Measurements from ENCODE around the gene STARD3. TPM values are rescaled to one million over a fixed set of nuclear protein-coding genes. Genes with fewer than 3 reads are reported as not detected.

The STARD3 gene
- total RNA-seq, 1 experiment from 2014 or later = 75.3 TPM

DNA sequence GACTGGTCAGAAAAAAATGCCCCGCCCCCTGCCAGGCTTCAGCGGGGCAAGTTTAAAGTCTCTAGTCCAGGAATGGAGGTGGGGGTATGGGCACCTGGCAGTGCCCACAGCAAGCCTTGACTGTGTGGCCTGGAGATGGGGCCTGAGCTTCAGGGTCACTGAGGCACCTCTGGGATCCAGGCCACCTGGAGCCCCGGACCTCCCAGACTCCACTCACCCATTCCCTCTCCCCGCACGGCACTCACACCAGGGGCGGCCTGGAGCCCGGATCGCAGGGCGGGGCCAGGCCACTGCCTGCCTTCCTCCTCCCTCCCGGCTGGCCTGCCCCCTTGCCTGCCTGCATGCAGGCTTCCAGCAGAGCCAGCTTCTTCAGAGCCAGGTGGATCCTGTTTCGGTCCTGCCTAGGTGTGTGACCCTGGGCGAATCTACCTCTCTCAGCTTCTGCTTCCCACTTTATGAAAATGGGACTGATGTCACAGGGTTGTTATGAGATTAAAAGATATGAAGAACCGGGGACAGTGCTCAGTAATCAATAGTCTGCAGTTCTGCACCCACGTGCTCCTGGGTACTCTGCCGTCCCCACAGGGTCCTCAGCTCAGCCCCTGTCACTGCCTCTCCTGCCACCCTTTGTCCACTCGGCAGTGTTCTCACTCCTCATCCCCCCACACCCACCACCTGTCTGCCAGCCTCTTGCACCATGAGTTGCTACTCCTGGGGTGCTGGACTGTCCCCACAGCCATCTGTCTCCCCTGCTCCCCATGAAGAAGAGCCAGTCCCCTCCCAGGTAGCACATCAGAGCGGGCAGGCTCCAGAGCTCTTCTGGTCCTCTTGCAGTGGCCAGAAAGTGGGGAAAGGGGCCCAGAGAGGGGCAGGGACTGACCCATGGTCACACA is 27.0 kb downstream of the STARD3 start:
- ATAC-seq (peak; percentile 74), DNase-seq (ENCODE audit: low spot score) (peak; percentile 76)
- TF ChIP-seq ZNF423 (CRISPR knock-in tag; IDR thresholded peaks at IDR 0.05) (peak; percentile 93), NR3C1 (CRISPR knock-in tag; conservative IDR thresholded peaks at IDR 0.05; ENCODE audit: low read depth) (no peak), ZNF121 (CRISPR knock-in tag; IDR thresholded peaks at IDR 0.05) (peak; percentile 97), GTF2I (CRISPR knock-in tag; conservative IDR thresholded peaks at IDR 0.05) (no peak), SP1 (CRISPR knock-in tag; conservative IDR thresholded peaks at IDR 0.05) (peak; percentile 58; the same call in 1 of the 2 replicates), ZNF671 (CRISPR knock-in tag; IDR thresholded peaks at IDR 0.05) (no peak), MAX (CRISPR knock-in tag; IDR thresholded peaks at IDR 0.05) (peak; percentile 33; the same call in 1 of the 2 replicates), AFF4 (CRISPR knock-in tag; IDR thresholded peaks at IDR 0.05; ENCODE audit: borderline replicate concordance) (no peak)
- TF ChIP-seq, protein P1, sequence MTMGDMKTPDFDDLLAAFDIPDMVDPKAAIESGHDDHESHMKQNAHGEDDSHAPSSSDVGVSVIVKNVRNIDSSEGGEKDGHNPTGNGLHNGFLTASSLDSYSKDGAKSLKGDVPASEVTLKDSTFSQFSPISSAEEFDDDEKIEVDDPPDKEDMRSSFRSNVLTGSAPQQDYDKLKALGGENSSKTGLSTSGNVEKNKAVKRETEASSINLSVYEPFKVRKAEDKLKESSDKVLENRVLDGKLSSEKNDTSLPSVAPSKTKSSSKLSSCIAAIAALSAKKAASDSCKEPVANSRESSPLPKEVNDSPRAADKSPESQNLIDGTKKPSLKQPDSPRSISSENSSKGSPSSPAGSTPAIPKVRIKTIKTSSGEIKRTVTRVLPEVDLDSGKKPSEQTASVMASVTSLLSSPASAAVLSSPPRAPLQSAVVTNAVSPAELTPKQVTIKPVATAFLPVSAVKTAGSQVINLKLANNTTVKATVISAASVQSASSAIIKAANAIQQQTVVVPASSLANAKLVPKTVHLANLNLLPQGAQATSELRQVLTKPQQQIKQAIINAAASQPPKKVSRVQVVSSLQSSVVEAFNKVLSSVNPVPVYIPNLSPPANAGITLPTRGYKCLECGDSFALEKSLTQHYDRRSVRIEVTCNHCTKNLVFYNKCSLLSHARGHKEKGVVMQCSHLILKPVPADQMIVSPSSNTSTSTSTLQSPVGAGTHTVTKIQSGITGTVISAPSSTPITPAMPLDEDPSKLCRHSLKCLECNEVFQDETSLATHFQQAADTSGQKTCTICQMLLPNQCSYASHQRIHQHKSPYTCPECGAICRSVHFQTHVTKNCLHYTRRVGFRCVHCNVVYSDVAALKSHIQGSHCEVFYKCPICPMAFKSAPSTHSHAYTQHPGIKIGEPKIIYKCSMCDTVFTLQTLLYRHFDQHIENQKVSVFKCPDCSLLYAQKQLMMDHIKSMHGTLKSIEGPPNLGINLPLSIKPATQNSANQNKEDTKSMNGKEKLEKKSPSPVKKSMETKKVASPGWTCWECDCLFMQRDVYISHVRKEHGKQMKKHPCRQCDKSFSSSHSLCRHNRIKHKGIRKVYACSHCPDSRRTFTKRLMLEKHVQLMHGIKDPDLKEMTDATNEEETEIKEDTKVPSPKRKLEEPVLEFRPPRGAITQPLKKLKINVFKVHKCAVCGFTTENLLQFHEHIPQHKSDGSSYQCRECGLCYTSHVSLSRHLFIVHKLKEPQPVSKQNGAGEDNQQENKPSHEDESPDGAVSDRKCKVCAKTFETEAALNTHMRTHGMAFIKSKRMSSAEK (CRISPR knock-in tag; IDR thresholded peaks at IDR 0.05; ENCODE audit: borderline replicate concordance) = no peak
- peaks cover 48% of the 10 kb centered on the region for H3K4me1 Mint-ChIP-seq
- peak overlapping the region; percentile 60 for H3K4me3 Mint-ChIP-seq
- peak overlapping the region; percentile 48 for H3K27ac Mint-ChIP-seq
- H3K36me3 Mint-ChIP-seq = peaks cover 8% of the 10 kb centered on the region
- no peaks in the 10 kb centered on the region for H3K9me3 Mint-ChIP-seq
- CTCF ChIA-PET = interaction anchor here (0.6 to 18.0 kb wide), 14 partner anchors 8 to 116 kb away, joined by 3 to 876 read pairs (median 6); partner anchors contain the start of genes MIEN1, PGAP3 and PPP1R1B
- H3K27me3 Mint-ChIP-seq (ENCODE audit: low read depth) = peaks cover 32% of the 10 kb centered on the region
- POLR2A ChIA-PET = interaction anchor here (1.2 kb wide), 1 partner anchor 11 kb away, joined by 3 read pairs; no protein-coding TSS in a partner anchor

DNA sequence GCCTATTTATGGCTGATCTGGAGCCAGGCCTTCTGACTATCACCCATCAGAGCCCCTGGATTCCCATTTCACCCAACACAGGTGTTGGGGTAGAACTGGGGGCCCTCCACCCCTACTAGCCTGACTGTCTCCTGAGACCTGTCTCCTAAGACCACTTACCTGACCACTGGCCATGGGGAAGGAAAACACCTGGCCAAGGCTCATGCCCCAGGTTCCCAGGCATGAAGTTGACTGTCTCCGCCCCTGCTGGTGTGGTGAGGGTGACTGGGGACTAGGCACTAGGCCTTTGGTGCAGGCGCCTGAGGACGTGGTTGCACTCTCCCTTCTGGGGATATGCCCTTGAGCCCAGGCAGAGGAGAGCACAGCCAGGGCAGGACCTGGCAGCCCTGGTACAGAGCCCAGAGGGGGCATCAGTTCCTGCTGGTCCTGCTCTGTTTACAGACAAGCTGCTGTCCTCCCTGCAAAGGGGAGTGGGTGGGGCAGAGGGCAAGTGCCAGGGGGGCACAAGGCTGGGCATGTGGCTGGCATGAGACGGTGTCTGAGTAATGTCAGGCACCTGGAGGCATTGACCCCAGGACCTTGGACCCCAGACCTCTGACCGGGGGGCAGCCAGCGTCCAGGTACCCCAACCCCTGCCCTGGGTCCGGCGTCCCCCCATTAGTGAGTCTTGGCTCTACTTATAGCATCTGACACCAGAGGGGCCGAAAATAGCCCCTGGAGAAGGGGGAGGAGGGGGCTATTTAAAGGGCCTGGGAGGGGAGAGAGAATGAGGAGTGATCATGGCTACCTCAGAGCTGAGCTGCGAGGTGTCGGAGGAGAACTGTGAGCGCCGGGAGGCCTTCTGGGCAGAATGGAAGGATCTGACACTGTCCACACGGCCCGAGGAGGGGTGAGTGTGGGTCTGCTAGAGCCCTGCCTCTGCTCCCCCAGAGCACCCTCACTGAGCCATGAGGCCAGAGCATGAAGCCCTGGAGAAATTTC is 27.9 kb downstream of the STARD3 start, which contains the start of gene TCAP:
Gene TCAP, plus strand, starts transcription at position 769 of the 981 bp plus-strand sequence. Its CDS starts 11 bp downstream, at position 780.
- Mint-ChIP-seq H3K4me1 (peaks cover 51% of the 10 kb centered on the region), H3K27ac (0 out of 2 replicates have a peak within 1 kb of the TSS, but pooled peaks have one; percentile 48), H3K27me3 (ENCODE audit: low read depth) (peaks cover 38% of the 10 kb centered on the region), H3K36me3 (peaks cover 8% of the 10 kb centered on the region), H3K9me3 (no peaks in the 10 kb centered on the region), H3K4me3 (peak within 1 kb of the TSS; percentile 60)
- no peak for DNase-seq (ENCODE audit: low spot score)
- ChIA-PET POLR2A (no interaction called here), CTCF (interaction anchor here (0.9 to 18.0 kb wide), 15 partner anchors 8 to 117 kb away, joined by 3 to 876 read pairs (median 6); partner anchors contain the start of genes ERBB2, MIEN1 and PPP1R1B)
- ATAC-seq = no peak
- no peak for TF ChIP-seq ZNF138 (CRISPR knock-in tag; conservative IDR thresholded peaks at IDR 0.05)
- TF ChIP-seq, protein P2, sequence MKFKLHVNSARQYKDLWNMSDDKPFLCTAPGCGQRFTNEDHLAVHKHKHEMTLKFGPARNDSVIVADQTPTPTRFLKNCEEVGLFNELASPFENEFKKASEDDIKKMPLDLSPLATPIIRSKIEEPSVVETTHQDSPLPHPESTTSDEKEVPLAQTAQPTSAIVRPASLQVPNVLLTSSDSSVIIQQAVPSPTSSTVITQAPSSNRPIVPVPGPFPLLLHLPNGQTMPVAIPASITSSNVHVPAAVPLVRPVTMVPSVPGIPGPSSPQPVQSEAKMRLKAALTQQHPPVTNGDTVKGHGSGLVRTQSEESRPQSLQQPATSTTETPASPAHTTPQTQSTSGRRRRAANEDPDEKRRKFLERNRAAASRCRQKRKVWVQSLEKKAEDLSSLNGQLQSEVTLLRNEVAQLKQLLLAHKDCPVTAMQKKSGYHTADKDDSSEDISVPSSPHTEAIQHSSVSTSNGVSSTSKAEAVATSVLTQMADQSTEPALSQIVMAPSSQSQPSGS (CRISPR knock-in tag; IDR thresholded peaks at IDR 0.05; ENCODE audit: borderline replicate concordance, low read depth) = no peak
- TF ChIP-seq RORB (CRISPR knock-in tag; IDR thresholded peaks at IDR 0.05) = no peak
- TF ChIP-seq, protein P3, sequence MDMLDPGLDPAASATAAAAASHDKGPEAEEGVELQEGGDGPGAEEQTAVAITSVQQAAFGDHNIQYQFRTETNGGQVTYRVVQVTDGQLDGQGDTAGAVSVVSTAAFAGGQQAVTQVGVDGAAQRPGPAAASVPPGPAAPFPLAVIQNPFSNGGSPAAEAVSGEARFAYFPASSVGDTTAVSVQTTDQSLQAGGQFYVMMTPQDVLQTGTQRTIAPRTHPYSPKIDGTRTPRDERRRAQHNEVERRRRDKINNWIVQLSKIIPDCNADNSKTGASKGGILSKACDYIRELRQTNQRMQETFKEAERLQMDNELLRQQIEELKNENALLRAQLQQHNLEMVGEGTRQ (CRISPR knock-in tag; IDR thresholded peaks at IDR 0.05) = no peak
- TF ChIP-seq ELF4 (CRISPR knock-in tag; IDR thresholded peaks at IDR 0.05; ENCODE audit: low read depth) = no peak
- TF ChIP-seq SP1 (CRISPR knock-in tag; conservative IDR thresholded peaks at IDR 0.05) = no peak
- TF ChIP-seq, protein P4, sequence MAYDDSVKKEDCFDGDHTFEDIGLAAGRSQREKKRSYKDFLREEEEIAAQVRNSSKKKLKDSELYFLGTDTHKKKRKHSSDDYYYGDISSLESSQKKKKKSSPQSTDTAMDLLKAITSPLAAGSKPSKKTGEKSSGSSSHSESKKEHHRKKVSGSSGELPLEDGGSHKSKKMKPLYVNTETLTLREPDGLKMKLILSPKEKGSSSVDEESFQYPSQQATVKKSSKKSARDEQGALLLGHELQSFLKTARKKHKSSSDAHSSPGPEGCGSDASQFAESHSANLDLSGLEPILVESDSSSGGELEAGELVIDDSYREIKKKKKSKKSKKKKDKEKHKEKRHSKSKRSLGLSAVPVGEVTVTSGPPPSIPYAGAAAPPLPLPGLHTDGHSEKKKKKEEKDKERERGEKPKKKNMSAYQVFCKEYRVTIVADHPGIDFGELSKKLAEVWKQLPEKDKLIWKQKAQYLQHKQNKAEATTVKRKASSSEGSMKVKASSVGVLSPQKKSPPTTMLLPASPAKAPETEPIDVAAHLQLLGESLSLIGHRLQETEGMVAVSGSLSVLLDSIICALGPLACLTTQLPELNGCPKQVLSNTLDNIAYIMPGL (CRISPR knock-in tag; IDR thresholded peaks at IDR 0.05) = no peak
- no peak for TF ChIP-seq ETV6 (CRISPR knock-in tag; IDR thresholded peaks at IDR 0.05)
- no peak for TF ChIP-seq CREM (CRISPR knock-in tag; IDR thresholded peaks at IDR 0.05)
